RWPE2 (cell line): ENCODE results near the gene KLK11.

ENCODE experiments used
- ATAC-seq: fragments of 200-7000 bp; cut with Tn5 transposase; 3 replicates; pipeline ENCODE4 v1.9.1; 2021; ENCODE audit warnings: low read depth
- DNase-seq: peaks from one replicate; pipeline ENCODE4 v3.0.0-alpha.2; 2020; ENCODE audit warnings: low spot score
- H3K27ac ChIP-seq: fragments of 450-650 bp; 2 replicates; pipeline ENCODE4 v1.5.1; 2017; ENCODE audit warnings: mild to moderate bottlenecking; ENCODE audit not compliant: poor library complexity, severe bottlenecking
- H3K27me3 ChIP-seq: fragments of 250-450 bp; sonication (Bioruptor Pico); 2 replicates; pipeline ENCODE4 v1.5.1; 2021; ENCODE audit warnings: mild to moderate bottlenecking, moderate library complexity; ENCODE audit not compliant: insufficient read depth, poor library complexity, severe bottlenecking
- H3K36me3 ChIP-seq: fragments of 250-450 bp; sonication (Bioruptor Pico); 2 replicates; pipeline ENCODE4 v1.5.1; 2020; ENCODE audit warnings: low read depth, mild to moderate bottlenecking, moderate library complexity
- H3K4me1 ChIP-seq: fragments of 250-450 bp; sonication (Bioruptor Pico); 2 replicates; pipeline ENCODE4 v1.5.1; 2021; ENCODE audit warnings: mild to moderate bottlenecking, moderate library complexity; ENCODE audit not compliant: insufficient read depth, poor library complexity, severe bottlenecking
- H3K4me3 ChIP-seq: fragments of 250-450 bp; sonication (Bioruptor Pico); 2 replicates; pipeline ENCODE4 v1.5.1; 2021; ENCODE audit warnings: mild to moderate bottlenecking, moderate library complexity; ENCODE audit not compliant: severe bottlenecking
- H3K9me3 ChIP-seq: fragments of 250-450 bp; sonication (Bioruptor Pico); 2 replicates; pipeline ENCODE4 v1.5.1; 2021; ENCODE audit warnings: mild to moderate bottlenecking, moderate library complexity; ENCODE audit not compliant: severe bottlenecking
- CTCF ChIP-seq: fragments of 450-650 bp; IDR thresholded peaks from one replicate; pipeline ENCODE4 v1.5.1; 2017; ENCODE audit warnings: mild to moderate bottlenecking, moderate library complexity; ENCODE audit not compliant: poor library complexity, severe bottlenecking

KLK11 gene

GRCh38 chr19:51066393-51067186 is 40.2 kb upstream of the KLK11 start:
- Histone ChIP-seq H3K27me3 (no peaks in the 10 kb centered on the region), H3K9me3 (no peaks in the 10 kb centered on the region), H3K4me3 (no peak overlapping the region), H3K36me3 (no peaks in the 10 kb centered on the region), H3K27ac (no peak overlapping the region), H3K4me1 (no peaks in the 10 kb centered on the region)
- no peak for ATAC-seq
- no peak for DNase-seq
- no peak for TF ChIP-seq CTCF

GRCh38 chr19:51065221-51065960 is 39.0 kb upstream of the KLK11 start:
- DNase-seq (no peak), ATAC-seq (no peak)
- Histone ChIP-seq H3K36me3 (no peaks in the 10 kb centered on the region), H3K4me3 (no peak overlapping the region), H3K4me1 (no peaks in the 10 kb centered on the region), H3K27me3 (no peaks in the 10 kb centered on the region), H3K27ac (no peak overlapping the region), H3K9me3 (no peaks in the 10 kb centered on the region)
- no peak for TF ChIP-seq CTCF

- DNase-seq, result no peak
- peak; percentile 54; the same call in 1 of the 3 replicates for ATAC-seq
- Histone ChIP-seq H3K27me3 (no peaks in the 10 kb centered on the region), H3K4me3 (no peak within 1 kb of the TSS), H3K9me3 (no peaks in the 10 kb centered on the region), H3K27ac (no peak within 1 kb of the TSS), H3K4me1 (no peaks in the 10 kb centered on the region), H3K36me3 (no peaks in the 10 kb centered on the region)
- no peak for TF ChIP-seq CTCF
These were observed 38.3 kb upstream of the KLK11 start, which contains the start of gene KLK13 for GRCh38 chr19:51064534-51065220. TSS of gene KLK13 (minus strand) at chr19:51065092. CDS start at chr19:51065067, 25 bp downstream.

- Histone ChIP-seq H3K27me3 (no peaks in the 10 kb centered on the region), H3K36me3 (no peaks in the 10 kb centered on the region), H3K9me3 (no peaks in the 10 kb centered on the region), H3K4me1 (no peaks in the 10 kb centered on the region), H3K27ac (no peak overlapping the region), H3K4me3 (no peak overlapping the region)
- TF ChIP-seq CTCF, result no peak
- no peak for DNase-seq
- ATAC-seq, result no peak
These were observed 37.2 kb upstream of the KLK11 start for GRCh38 chr19:51063664-51064063.
